A549 treated with CORT108297 at 1 μM for 4 hours (cell line): ENCODE results near the gene AMBP. TPM values are rescaled to one million over a fixed set of nuclear protein-coding genes. Genes with fewer than 3 reads are reported as not detected.

ENCODE experiments used
- total RNA-seq: library from RNA; stranded (reverse); fragments of 200-300 nt; extraction: Qiagen RNA extraction; gene quantifications from 5 replicates; pipeline ENCODE4 v1.2.3, GENCODE V29; 2022

Gene AMBP
- total RNA-seq = 7.2 to 10.1 TPM (median 7.7 TPM) in 5 replicates

DNA sequence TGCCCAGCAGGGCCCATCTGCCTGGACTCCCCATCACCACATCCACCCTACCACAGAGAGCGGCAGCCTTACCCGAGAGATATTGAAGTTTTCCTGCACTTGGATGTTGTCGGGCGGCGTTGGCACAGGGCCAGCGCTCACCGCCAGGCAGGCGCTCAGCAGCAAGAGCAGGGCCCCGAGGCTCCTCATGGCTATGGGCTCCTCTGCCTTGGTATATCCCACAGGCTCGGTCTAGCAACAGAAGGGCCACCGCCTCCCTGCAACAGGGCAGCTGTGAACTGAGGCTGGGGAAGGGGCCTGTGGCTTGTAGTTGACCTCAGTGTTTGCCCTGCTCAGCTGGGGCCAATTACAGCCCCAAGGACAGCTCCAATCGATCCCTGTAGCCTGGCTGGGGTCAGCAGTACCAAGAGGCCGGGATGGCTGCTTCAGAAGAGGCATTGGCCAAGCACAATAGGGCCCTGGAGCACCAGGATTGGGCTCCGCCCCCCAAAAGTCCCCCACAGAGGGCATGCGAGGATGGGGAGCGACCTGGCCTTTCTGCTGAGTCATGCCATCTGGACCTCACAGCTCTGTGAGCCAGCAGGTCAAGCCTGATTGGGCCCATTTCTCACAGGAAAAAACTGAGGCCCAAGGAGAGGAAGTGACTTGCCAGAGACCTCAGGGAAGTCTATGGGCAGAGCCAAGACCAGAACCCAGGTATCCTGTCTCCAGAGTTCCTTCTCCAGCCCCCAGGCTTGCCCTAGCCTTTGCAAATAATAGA lies at the start of gene AMBP:
TSS of gene AMBP (minus strand) at position 280 of the 760 bp plus-strand sequence. CDS start at position 189, 91 bp downstream.

DNA sequence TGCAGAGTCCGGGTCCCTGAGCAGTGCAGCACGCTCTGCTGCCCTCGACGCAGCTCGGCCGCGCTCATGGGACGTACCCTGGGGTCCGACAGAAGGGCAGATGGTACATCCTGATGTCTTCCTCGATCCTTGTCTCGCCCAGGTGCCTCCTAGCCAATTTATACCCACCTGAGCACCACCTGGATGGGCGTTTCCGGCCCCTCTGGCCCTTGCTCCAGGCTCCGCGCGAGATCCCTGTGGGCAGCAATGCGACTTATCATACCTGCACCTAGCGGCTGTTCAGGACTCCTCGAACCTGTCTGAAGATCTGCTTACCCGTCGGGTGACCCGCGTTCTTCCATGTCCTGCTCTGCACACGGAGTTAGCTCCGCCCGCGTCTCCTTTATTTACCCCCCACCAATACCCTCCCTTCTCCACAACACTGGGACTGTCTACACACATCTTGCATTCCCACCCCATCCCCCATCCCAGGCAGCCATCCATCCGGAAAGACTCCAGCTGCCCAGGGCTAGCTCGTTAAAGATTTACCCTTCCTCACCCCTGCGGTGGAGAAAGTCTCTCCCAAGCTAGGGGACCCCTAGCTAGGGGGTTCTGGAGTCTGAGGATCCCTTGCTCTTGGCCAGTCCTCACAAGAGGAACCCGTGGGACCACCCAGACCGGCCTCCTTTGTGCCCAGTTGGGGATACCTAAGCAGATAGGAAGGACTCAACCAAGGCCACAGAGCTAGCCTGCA lies 21.0 kb upstream of the AMBP start, which contains the start of gene KIF12:
TSS of gene KIF12 (minus strand) at position 357 of the 733 bp plus-strand sequence. CDS start at position 341, 16 bp downstream.

Other genes starting within 250 kb of the AMBP start
- 7.8 to 11.8 TPM (median 11.0 TPM) in 5 replicates for gene ZNF618, start 202.0 kb downstream of the AMBP start, total RNA-seq
- gene KIF12, start 21.0 kb upstream of the AMBP start, total RNA-seq = 1.5 to 3.5 TPM (median 2.3 TPM) in 5 replicates
- 9.8 to 15.3 TPM (median 14.6 TPM) in 5 replicates for gene COL27A1, start 77.2 kb upstream of the AMBP start, total RNA-seq
- gene ORM1, start 244.8 kb upstream of the AMBP start, total RNA-seq = not detected in 5 replicates